SH-SY5Y (cell line): ENCODE results near the gene GRIN2B.

Experiments used
- GATA2 ChIP-seq: IDR thresholded peaks from 2 replicates; pipeline ENCODE4 v1.6.1; 2011; ENCODE audit warnings: mild to moderate bottlenecking, low read depth, low read length
- GATA3 ChIP-seq: IDR thresholded peaks from 2 replicates; pipeline ENCODE4 v1.6.1; 2011; ENCODE audit warnings: low read depth, mild to moderate bottlenecking, low read length, moderate library complexity

GRIN2B gene

GRCh38 chr12:13973996-13974395, 7.4 kb downstream of the GRIN2B start:
- no peak for TF ChIP-seq GATA3
- no peak for TF ChIP-seq GATA2

- TF ChIP-seq GATA2 (no peak), GATA3 (no peak)
Observed at GRCh38 chr12:13970803-13971202, 10.6 kb downstream of the GRIN2B start.

GRCh38 chr12:13968281-13968680, 13.1 kb downstream of the GRIN2B start:
- TF ChIP-seq GATA2, result no peak
- no peak for TF ChIP-seq GATA3

GRCh38 chr12:13964666-13965065, 16.7 kb downstream of the GRIN2B start:
- TF ChIP-seq GATA2 (no peak), GATA3 (no peak)

- TF ChIP-seq GATA2, result no peak
- TF ChIP-seq GATA3, result no peak
Observed at GRCh38 chr12:13962699-13963098, 18.7 kb downstream of the GRIN2B start.

- TF ChIP-seq GATA3 (no peak), GATA2 (no peak)
Observed at GRCh38 chr12:13961971-13962370, 19.4 kb downstream of the GRIN2B start.

- TF ChIP-seq GATA2 (no peak), GATA3 (no peak)
Observed at GRCh38 chr12:13959131-13959723, 22.2 kb downstream of the GRIN2B start.

GRCh38 chr12:13957576-13957975, 23.8 kb downstream of the GRIN2B start:
- TF ChIP-seq GATA3, result no peak
- no peak for TF ChIP-seq GATA2

- no peak for TF ChIP-seq GATA2
- no peak for TF ChIP-seq GATA3
Observed at GRCh38 chr12:13956060-13956590, 25.3 kb downstream of the GRIN2B start.

- no peak for TF ChIP-seq GATA3
- TF ChIP-seq GATA2, result no peak
Observed at GRCh38 chr12:13952096-13952495, 29.3 kb downstream of the GRIN2B start.

- TF ChIP-seq GATA2 (no peak), GATA3 (no peak)
Observed at GRCh38 chr12:13950502-13950901, 30.9 kb downstream of the GRIN2B start.

- TF ChIP-seq GATA3 (no peak), GATA2 (no peak)
Observed at GRCh38 chr12:13948621-13949020, 32.8 kb downstream of the GRIN2B start.

- TF ChIP-seq GATA3 (no peak), GATA2 (no peak)
Observed at GRCh38 chr12:13947276-13947946, 34.0 kb downstream of the GRIN2B start.

GRCh38 chr12:13945641-13946040, 35.8 kb downstream of the GRIN2B start:
- no peak for TF ChIP-seq GATA2
- no peak for TF ChIP-seq GATA3

- no peak for TF ChIP-seq GATA3
Observed at GRCh38 chr12:13945236-13945635, 36.2 kb downstream of the GRIN2B start.
